Stimulated activated memory B cell treated with anti-CD40 and anti-IgM and Interleukin-4, amounts not matched to agents 10 μg/mL and 1 μg/mL and 100 μg/mL, for 72 hours (primary cell): ENCODE data around the gene UBE2E3.
A peak's percentile ranks its signal among the peaks of the same experiment; 100 is the strongest.
"Not testable (repeated sequence)": the region's sequence is repeated elsewhere in the genome, so short reads cannot be mapped to it uniquely, and the experiment has no call there.

Source experiments
- ATAC-seq: fragments of 150-1000 bp; cut with Tn5 transposase; 2 replicates; pipeline ENCODE4 v1.10.0; 2021
- H3K27ac Mint-ChIP-seq: one replicate; pipeline ENCODE4 v1.8.0; 2022; ENCODE audit warnings: mild to moderate bottlenecking, mixed read lengths
- H3K27me3 Mint-ChIP-seq: one replicate; pipeline ENCODE4 v1.8.0; 2022; ENCODE audit warnings: mixed read lengths
- H3K36me3 Mint-ChIP-seq: one replicate; pipeline ENCODE4 v1.8.0; 2022; ENCODE audit warnings: mixed read lengths
- H3K4me1 Mint-ChIP-seq: one replicate; pipeline ENCODE4 v1.8.0; 2022; ENCODE audit warnings: mixed read lengths
- H3K4me3 Mint-ChIP-seq: one replicate; pipeline ENCODE4 v1.8.0; 2022; ENCODE audit warnings: mild to moderate bottlenecking, moderate library complexity, mixed read lengths
- H3K9me3 Mint-ChIP-seq: one replicate; pipeline ENCODE4 v1.8.0; 2022; ENCODE audit warnings: mixed read lengths

Gene UBE2E3

GRCh38 chr2:181070836-181071200, 90.4 kb downstream of the UBE2E3 start:
- H3K9me3 Mint-ChIP-seq: no peaks in the 10 kb centered on the region
- H3K4me3 Mint-ChIP-seq: no peak overlapping the region
- no peaks in the 10 kb centered on the region for H3K27me3 Mint-ChIP-seq
- H3K27ac Mint-ChIP-seq: no peak overlapping the region
- H3K4me1 Mint-ChIP-seq: peaks cover 6% of the 10 kb centered on the region
- no peak for ATAC-seq
- H3K36me3 Mint-ChIP-seq: no peaks in the 10 kb centered on the region

GRCh38 chr2:181072486-181073235, 92.3 kb downstream of the UBE2E3 start:
- H3K27me3 Mint-ChIP-seq: no peaks in the 10 kb centered on the region
- H3K9me3 Mint-ChIP-seq: no peaks in the 10 kb centered on the region
- no peak overlapping the region for H3K4me3 Mint-ChIP-seq
- H3K27ac Mint-ChIP-seq: no peak overlapping the region
- peaks cover 6% of the 10 kb centered on the region for H3K4me1 Mint-ChIP-seq
- no peak for ATAC-seq
- no peaks in the 10 kb centered on the region for H3K36me3 Mint-ChIP-seq

- Mint-ChIP-seq H3K4me3 (no peak overlapping the region), H3K36me3 (no peaks in the 10 kb centered on the region), H3K27me3 (no peaks in the 10 kb centered on the region), H3K9me3 (no peaks in the 10 kb centered on the region), H3K27ac (no peak overlapping the region), H3K4me1 (peaks cover 6% of the 10 kb centered on the region)
- ATAC-seq: no peak
Measured at GRCh38 chr2:181073896-181074295, 93.5 kb downstream of the UBE2E3 start.

GRCh38 chr2:181074457-181074856, 94.1 kb downstream of the UBE2E3 start:
- Mint-ChIP-seq H3K9me3 (no peaks in the 10 kb centered on the region), H3K27me3 (no peaks in the 10 kb centered on the region), H3K4me1 (peaks cover 6% of the 10 kb centered on the region), H3K27ac (no peak overlapping the region), H3K36me3 (no peaks in the 10 kb centered on the region), H3K4me3 (no peak overlapping the region)
- no peak for ATAC-seq

- Mint-ChIP-seq H3K9me3 (no peaks in the 10 kb centered on the region), H3K27me3 (no peaks in the 10 kb centered on the region), H3K36me3 (no peaks in the 10 kb centered on the region), H3K4me3 (no peak overlapping the region), H3K27ac (no peak overlapping the region), H3K4me1 (peaks cover 6% of the 10 kb centered on the region)
- ATAC-seq: no peak
Measured at GRCh38 chr2:181076658-181077057, 96.3 kb downstream of the UBE2E3 start.

- no peaks in the 10 kb centered on the region for H3K27me3 Mint-ChIP-seq
- H3K4me1 Mint-ChIP-seq: peaks cover 5% of the 10 kb centered on the region
- no peaks in the 10 kb centered on the region for H3K36me3 Mint-ChIP-seq
- peak; percentile 70 for ATAC-seq
- H3K4me3 Mint-ChIP-seq: no peak overlapping the region
- H3K9me3 Mint-ChIP-seq: no peaks in the 10 kb centered on the region
- H3K27ac Mint-ChIP-seq: no peak overlapping the region
Measured at GRCh38 chr2:181077128-181077709, 96.8 kb downstream of the UBE2E3 start.

GRCh38 chr2:181083140-181083539, 102.7 kb downstream of the UBE2E3 start:
- no peak overlapping the region for H3K27ac Mint-ChIP-seq
- no peaks in the 10 kb centered on the region for H3K9me3 Mint-ChIP-seq
- H3K36me3 Mint-ChIP-seq: no peaks in the 10 kb centered on the region
- no peaks in the 10 kb centered on the region for H3K4me1 Mint-ChIP-seq
- H3K27me3 Mint-ChIP-seq: peaks cover 7% of the 10 kb centered on the region
- no peak overlapping the region for H3K4me3 Mint-ChIP-seq
- ATAC-seq: no peak

- no peaks in the 10 kb centered on the region for H3K4me1 Mint-ChIP-seq
- H3K27ac Mint-ChIP-seq: no peak overlapping the region
- H3K27me3 Mint-ChIP-seq: peaks cover 24% of the 10 kb centered on the region
- ATAC-seq: no peak
- H3K36me3 Mint-ChIP-seq: no peaks in the 10 kb centered on the region
- H3K4me3 Mint-ChIP-seq: no peak overlapping the region
- H3K9me3 Mint-ChIP-seq: no peaks in the 10 kb centered on the region
Measured at GRCh38 chr2:181085734-181086133, 105.3 kb downstream of the UBE2E3 start.

- not testable (repeated sequence) for H3K4me3 Mint-ChIP-seq
Measured at GRCh38 chr2:181091920-181092319, 111.5 kb downstream of the UBE2E3 start.

GRCh38 chr2:181095486-181095885, 115.1 kb downstream of the UBE2E3 start:
- H3K36me3 Mint-ChIP-seq: peaks cover 6% of the 10 kb centered on the region
- no peak for ATAC-seq
- no peak overlapping the region for H3K27ac Mint-ChIP-seq
- H3K4me3 Mint-ChIP-seq: no peak overlapping the region
- H3K27me3 Mint-ChIP-seq: peaks cover 14% of the 10 kb centered on the region
- peaks cover 18% of the 10 kb centered on the region for H3K9me3 Mint-ChIP-seq
- no peaks in the 10 kb centered on the region for H3K4me1 Mint-ChIP-seq

More at GRCh38 chr2:181091920-181092319, 111.5 kb downstream of the UBE2E3 start:
- not testable (repeated sequence) for ATAC-seq, H3K36me3 Mint-ChIP-seq, H3K27ac Mint-ChIP-seq, H3K4me1 Mint-ChIP-seq
- Mint-ChIP-seq H3K27me3 (peaks cover 24% of the 10 kb centered on the region), H3K9me3 (peaks cover 18% of the 10 kb centered on the region)

GRCh38 chr2:181103659-181104058, 123.3 kb downstream of the UBE2E3 start:
- Mint-ChIP-seq H3K27ac (no peak overlapping the region), H3K36me3 (no peaks in the 10 kb centered on the region), H3K9me3 (no peaks in the 10 kb centered on the region), H3K4me1 (peaks cover 15% of the 10 kb centered on the region), H3K27me3 (no peaks in the 10 kb centered on the region), H3K4me3 (no peak overlapping the region)
- no peak for ATAC-seq

- H3K27ac Mint-ChIP-seq: peak overlapping the region; percentile 11
Measured at GRCh38 chr2:181104512-181105115, 124.2 kb downstream of the UBE2E3 start.

GRCh38 chr2:181105562-181105961, 125.2 kb downstream of the UBE2E3 start:
- Mint-ChIP-seq H3K36me3 (no peaks in the 10 kb centered on the region), H3K4me3 (no peak overlapping the region), H3K4me1 (peaks cover 15% of the 10 kb centered on the region), H3K9me3 (no peaks in the 10 kb centered on the region), H3K27me3 (no peaks in the 10 kb centered on the region), H3K27ac (no peak overlapping the region)
- ATAC-seq: no peak

More at GRCh38 chr2:181104512-181105115, 124.2 kb downstream of the UBE2E3 start:
- no peak for ATAC-seq
- no peaks in the 10 kb centered on the region for H3K27me3 Mint-ChIP-seq
- no peaks in the 10 kb centered on the region for H3K9me3 Mint-ChIP-seq
- H3K4me3 Mint-ChIP-seq: peak overlapping the region; percentile 4
- no peaks in the 10 kb centered on the region for H3K36me3 Mint-ChIP-seq
- H3K4me1 Mint-ChIP-seq: peaks cover 15% of the 10 kb centered on the region

- H3K4me3 Mint-ChIP-seq: no peak overlapping the region
- no peaks in the 10 kb centered on the region for H3K27me3 Mint-ChIP-seq
- H3K27ac Mint-ChIP-seq: no peak overlapping the region
- H3K9me3 Mint-ChIP-seq: no peaks in the 10 kb centered on the region
- H3K36me3 Mint-ChIP-seq: no peaks in the 10 kb centered on the region
- H3K4me1 Mint-ChIP-seq: peaks cover 15% of the 10 kb centered on the region
- ATAC-seq: no peak
Measured at GRCh38 chr2:181106229-181106628, 125.8 kb downstream of the UBE2E3 start.

GRCh38 chr2:181106789-181107627, 126.6 kb downstream of the UBE2E3 start:
- Mint-ChIP-seq H3K27me3 (no peaks in the 10 kb centered on the region), H3K9me3 (no peaks in the 10 kb centered on the region), H3K4me1 (peaks cover 15% of the 10 kb centered on the region), H3K27ac (peak overlapping the region; percentile 85), H3K36me3 (no peaks in the 10 kb centered on the region), H3K4me3 (peak overlapping the region; percentile 47)
- ATAC-seq: peak; percentile 96
